Activated CD4-positive, alpha-beta T cell treated with anti-CD3 and anti-CD28 coated beads for 24 hours (primary cell): ENCODE data around the gene AUP1.

Source experiments
- DNase-seq, 2 donors: peaks; one replicate each; pipeline ENCODE4 v3.0.0-alpha.2; 2020; ENCODE audit warnings: low read depth in 2 of 2

Gene AUP1

DNA sequence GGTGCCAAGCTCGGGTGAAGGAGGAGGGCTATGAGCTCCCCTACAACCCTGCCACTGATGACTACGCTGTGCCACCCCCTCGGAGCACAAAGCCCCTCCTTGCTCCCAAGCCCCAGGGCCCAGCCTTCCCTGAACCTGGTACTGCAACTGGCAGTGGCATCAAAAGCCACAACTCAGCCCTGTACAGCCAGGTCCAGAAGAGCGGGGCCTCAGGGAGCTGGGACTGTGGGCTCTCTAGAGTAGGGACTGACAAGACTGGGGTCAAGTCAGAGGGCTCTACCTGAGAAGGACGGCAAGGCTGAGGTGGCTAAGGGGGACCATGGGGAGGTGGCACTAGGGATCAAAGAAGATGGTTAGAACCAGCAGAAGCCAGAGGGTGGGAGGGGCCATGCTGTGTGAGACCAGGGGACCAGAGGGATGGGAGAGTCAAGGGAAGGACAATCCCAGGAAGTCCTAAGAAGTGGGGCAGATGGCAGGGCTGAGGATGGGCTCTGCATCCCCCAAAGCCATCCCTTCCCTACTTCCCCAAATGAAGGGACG is 27.4 kb upstream of the AUP1 start:
- no peak for DNase-seq

GRCh38 chr2:74556159-74556558 is 26.7 kb upstream of the AUP1 start:
- DNase-seq: no peak

- no peak for DNase-seq
Measured at GRCh38 chr2:74555610-74556103, 26.2 kb upstream of the AUP1 start.

GRCh38 chr2:74554820-74555531 is 25.5 kb upstream of the AUP1 start:
- DNase-seq: peak in 1 of 2 donors; percentile 26

DNA sequence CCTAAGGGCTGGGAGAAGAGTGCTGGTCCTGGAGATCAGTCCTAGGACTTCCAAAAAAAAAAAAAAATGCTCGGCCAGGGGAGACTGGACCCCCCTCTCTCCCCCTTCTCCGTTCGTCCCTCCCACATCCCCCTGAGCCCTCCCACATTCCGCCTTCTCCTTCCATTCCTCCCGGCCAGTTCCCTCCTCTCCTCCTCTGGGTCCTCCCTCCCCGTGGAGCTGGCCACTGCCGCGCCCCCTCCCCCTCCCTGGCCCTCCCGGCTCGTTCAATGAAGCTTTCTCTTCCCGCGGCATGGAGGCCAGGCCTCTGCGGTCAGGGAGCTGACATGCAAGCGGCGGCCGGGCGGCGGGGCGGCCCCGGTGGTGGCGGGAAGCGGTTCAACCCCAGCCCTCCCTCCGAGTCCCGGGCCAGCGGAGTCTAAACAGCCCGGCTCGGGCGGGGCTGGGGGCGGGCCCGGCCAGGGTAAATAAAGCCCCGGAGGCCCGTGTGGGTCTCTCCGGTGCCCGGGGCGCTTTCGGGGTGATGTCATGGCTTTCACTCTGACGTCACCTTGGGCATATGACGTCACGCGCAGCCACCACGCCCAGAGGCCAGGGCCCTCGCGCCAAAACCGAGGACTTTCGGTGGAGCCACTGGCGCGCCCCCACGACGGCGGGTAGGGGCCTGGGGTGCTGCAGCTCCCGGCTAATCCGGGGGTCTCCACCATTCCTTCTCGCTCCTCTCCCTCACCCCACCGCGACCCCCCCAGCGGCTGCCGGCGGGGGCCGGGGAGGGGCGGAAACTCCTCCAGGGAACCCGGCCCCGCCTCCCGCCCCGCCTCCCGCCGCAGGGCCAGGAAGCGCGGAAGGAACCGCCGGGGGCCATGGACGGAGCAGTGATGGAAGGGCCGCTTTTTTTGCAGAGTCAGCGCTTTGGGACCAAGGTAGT is 24.6 kb upstream of the AUP1 start, which contains the start of the genes DOK1 and LOXL3:
Gene DOK1 (plus strand): TSS at position 829 of the 928 bp plus-strand sequence. CDS start 35 bp downstream, at position 864.
Gene LOXL3 (minus strand): TSS at position 51 of the 928 bp plus-strand sequence. CDS start 1,308 bp downstream, outside the sequence.
- peak; percentile 68 to 85 for DNase-seq

DNA sequence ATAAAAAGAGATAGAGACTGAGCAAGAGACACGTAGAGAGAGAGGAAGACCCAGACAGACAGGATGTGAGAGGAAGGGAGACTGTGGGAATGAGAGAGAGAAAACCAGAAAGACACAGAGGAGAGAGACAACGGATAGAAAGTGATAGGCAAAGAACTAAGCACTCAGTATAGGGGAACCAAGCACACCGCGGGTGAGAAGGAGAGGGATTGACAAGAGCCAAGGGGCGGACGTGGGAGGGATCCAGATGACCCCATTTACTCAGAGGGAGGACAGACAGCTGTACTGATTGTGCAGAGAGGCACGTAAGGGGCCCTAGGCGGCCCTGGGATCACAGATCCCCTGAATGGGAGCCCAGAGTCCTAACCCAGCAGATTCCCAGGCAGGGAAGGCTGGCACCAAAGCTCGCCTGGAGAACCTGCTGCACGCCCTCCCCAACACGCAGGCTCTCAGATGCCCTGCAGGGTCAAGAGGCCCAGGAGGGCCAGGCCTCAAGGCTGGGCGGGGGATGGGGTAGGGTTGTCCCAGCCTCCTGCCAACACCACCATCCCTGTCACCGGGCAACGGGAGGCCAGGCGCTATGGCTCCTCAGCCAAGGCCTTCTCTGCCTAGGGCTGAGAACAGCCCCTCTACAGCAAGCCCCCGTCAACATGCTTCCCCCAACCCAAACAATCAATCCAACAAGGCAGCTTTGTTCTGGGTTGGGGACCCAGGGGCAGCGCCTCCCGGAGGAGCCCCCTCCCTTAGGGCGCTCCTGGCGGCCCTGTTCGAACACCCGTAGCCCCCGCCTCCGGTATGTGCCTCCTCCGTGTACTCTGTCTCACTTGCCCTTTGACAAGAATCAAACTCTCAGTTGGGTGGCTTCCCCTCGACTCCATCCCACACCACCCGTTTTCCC is 23.7 kb upstream of the AUP1 start:
- no peak for DNase-seq

GRCh38 chr2:74551942-74552913 is 22.7 kb upstream of the AUP1 start:
- DNase-seq: no peak

DNA sequence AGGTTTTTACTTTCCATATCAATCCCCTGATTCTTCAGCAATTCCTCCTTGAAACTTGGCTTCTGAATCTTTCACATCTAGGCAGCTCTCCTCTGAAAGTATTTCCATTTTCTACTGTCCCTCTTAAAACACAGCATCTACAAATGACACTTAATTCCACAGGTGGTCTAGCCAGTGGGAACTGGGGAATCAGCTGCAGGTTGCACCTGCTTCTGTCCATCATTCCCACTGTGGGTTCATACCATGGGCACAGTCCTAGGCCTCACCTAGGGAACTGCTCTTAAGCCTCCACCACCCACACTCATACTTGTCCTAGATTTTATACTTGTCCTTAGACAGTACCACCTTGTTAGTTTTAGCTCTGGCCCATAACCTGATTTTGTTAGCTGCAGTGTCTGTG is 22.0 kb upstream of the AUP1 start:
- DNase-seq: no peak

DNA sequence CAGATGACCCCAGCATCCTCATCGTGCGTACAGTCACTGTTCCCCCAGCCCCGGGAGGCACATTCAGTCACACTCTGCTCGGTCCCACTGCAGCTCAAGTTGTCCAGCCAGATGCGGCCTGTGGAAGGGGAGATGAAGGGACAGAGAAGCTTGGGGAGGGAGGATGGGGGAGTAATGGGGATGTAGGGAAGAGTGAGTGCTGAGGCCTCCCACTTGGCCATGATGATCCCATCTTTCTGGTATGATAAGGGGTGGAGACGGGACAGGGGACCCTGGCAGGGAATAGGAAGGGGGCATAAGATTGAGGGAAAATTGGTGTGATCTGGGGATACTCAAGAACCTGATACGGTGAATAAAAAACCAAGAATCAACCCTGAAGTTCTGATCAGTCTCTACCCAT is 20.7 kb upstream of the AUP1 start:
- no peak for DNase-seq

DNA sequence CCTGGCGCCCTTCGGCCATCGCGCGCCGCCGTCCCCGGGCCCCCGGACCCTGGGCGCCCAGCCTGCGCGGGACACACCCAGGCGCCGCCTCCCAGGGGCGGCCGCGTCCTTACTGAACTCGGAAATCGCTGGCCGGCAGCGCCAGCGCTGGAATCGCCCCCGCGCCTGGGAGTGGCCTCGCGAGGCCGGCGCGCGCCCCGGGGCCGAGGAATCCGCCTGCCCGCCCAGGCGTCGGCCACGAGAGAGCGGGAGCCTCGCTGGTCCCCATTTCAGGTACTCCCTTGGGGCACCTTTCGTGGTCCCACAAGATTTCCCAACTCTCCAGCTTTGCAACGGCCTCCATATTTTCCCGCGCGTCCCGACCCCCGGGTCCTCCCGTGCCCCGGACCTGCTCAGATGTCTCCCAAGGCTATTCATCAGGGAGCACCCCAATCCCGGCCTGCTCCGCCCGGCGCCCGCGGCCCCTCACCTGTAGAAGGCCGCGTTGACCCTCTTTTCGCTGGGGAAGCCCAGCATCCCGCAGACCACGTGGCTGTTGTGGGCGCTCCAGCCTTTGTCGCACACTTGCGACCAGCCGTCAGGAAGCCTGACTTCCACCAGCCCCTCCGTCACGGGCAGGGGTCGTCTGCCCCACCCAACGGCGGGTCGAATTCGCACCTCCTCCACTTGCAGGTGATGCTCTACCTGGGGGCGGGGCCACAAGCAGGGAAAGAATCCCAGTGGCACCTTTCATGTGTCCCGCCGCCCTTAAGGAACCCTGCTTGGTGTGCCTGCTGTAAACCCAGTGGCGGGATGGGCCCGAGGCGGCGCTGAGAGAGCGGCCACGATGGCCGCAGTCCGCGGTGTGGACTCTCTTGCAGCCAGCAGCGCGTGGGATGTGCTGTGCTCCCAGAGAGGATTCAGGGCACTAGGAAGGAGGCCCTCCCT is 19.7 kb upstream of the AUP1 start:
- no peak for DNase-seq

DNA sequence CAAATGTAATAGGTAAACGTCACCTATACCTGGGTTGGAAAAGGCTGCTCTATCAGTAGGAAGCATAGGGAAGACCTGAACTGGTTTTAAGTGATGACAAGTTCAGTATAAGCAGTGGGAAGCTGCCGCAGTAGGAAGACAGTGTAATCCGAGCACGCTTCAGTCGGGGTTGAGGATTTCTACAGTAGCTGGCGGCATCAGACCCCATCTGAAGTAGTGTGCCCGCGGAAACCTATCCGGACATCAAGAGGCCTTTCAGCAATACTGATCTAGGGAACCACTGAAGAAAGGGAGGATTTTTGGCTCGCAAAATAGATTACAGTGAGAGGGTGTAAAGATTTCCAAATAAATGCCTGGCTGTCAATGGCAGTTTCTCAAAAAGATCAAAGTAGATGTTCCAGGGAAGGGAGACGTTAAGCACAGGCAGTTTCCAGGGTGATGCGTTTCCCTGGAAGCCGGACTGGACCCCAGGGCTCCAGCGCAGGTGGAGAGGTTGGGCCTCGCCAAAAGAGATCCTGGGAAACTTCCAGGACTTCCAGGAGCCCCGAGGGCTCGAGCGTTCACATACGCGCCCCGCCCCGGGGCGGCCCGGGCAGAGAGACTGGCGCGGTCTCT is 18.9 kb upstream of the AUP1 start:
- no peak for DNase-seq

- no peak for DNase-seq
Measured at GRCh38 chr2:74546004-74546403, 16.5 kb upstream of the AUP1 start.

GRCh38 chr2:74544634-74545033 is 15.1 kb upstream of the AUP1 start:
- DNase-seq: no peak

DNA sequence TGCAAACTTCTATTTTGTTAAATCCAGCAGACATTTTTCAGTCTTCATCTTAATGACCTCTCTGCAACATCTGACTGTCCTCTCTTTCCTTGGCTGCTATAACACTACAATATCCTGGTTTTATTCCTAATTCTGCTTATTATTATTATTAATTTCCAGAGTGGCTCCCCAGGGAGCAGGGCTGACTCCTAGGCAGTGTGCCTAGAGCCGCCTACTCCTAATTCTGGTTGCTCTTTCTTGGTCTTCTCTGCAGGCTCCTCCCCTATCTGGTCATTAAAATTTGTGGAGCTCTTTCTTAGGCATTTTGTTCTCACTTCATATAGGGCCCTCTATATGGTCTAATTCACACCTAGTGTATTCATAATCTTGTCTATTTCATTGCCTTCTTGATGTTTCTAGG is 13.5 kb upstream of the AUP1 start:
- no peak for DNase-seq

GRCh38 chr2:74540291-74540690 is 10.8 kb upstream of the AUP1 start:
- no peak for DNase-seq

GRCh38 chr2:74538881-74539339 is 9.4 kb upstream of the AUP1 start:
- no peak for DNase-seq

- no peak for DNase-seq
Measured at GRCh38 chr2:74537140-74537539, 7.6 kb upstream of the AUP1 start.

DNA sequence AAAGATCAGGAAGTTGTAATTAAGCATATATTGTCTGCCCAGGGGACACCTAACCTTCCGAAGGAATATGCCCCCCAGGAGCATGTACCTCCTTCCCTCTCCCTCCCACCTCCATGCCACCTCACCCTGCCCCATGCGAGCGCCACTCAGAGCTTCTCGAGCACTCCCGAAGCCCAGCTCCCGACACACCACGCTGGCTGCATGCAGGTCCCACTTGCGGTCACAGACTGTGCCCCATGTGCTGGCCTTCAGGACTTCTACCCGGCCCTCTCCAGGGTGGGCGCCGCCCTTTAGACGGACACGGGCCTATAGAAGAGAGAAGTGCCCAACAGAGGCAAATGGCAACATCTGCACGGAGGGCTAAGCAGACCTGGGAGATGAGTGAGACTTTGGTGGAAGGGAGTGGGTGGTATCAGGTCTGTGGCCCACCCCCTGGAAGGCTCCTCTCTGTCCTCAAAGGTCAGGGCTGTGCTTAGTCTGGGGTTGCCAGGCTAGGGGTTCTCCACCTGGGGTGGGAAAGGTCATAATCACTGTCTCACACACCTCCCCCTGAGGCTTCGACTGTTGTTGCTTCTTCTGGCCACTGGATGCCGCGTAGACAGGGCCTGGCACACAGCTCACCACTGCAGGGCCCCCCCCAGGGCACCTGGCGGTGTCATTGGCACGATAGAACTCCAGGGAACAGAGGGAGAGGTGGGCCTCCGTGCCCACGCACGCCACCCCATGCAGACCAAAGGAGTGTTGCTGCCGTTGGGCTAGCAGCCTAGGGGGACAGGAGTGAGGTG is 6.9 kb upstream of the AUP1 start:
- DNase-seq: no peak
